Uterine smooth muscle cell (primary cell): Measurements from ENCODE around the gene TBCC. TPM values are rescaled to one million over a fixed set of nuclear protein-coding genes. Genes with fewer than 3 reads are reported as not detected.

Experiments used
- total RNA-seq: library from RNA; depleted of rRNA; stranded (reverse); fragments of >200 nt; gene quantifications from 2 replicates; pipeline ENCODE4 v1.2.3, GENCODE V29; 2014

The TBCC gene, protein sequence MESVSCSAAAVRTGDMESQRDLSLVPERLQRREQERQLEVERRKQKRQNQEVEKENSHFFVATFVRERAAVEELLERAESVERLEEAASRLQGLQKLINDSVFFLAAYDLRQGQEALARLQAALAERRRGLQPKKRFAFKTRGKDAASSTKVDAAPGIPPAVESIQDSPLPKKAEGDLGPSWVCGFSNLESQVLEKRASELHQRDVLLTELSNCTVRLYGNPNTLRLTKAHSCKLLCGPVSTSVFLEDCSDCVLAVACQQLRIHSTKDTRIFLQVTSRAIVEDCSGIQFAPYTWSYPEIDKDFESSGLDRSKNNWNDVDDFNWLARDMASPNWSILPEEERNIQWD
- total RNA-seq = 36.1 and 45.9 TPM in 2 replicates

DNA sequence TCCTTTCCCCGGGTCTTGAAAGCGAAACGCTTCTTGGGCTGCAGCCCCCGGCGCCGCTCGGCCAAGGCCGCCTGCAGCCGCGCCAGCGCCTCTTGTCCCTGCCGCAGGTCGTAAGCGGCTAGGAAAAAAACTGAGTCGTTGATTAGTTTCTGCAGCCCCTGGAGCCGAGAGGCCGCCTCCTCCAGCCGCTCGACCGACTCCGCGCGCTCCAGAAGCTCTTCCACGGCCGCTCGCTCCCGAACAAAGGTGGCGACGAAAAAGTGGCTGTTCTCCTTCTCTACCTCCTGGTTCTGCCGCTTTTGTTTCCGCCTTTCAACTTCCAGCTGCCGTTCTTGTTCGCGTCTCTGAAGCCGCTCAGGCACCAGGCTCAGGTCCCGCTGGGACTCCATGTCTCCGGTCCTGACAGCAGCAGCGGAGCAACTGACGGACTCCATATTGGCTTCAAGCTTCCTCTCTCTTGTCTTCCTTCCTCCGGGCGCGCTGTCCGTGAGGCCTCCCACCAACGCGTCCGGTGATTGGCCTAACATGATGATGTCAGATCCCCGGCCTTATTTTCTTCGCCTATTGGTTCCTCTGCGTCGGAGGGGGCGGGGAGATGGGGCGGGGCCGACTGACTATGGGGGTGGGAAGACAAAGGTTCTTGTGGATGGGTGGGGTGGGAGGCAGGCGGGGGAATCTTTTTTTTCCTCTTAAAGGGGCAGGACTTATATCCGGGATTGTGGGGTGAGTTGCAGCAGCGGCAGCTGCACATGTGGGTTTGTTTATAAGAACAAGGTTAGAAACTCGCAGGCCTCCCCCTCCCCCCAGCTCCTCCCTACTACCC, at the start of gene TBCC:
TBCC (minus strand) TSS at position 464 of the 823 bp plus-strand sequence; CDS start at position 434, 30 bp downstream.

DNA sequence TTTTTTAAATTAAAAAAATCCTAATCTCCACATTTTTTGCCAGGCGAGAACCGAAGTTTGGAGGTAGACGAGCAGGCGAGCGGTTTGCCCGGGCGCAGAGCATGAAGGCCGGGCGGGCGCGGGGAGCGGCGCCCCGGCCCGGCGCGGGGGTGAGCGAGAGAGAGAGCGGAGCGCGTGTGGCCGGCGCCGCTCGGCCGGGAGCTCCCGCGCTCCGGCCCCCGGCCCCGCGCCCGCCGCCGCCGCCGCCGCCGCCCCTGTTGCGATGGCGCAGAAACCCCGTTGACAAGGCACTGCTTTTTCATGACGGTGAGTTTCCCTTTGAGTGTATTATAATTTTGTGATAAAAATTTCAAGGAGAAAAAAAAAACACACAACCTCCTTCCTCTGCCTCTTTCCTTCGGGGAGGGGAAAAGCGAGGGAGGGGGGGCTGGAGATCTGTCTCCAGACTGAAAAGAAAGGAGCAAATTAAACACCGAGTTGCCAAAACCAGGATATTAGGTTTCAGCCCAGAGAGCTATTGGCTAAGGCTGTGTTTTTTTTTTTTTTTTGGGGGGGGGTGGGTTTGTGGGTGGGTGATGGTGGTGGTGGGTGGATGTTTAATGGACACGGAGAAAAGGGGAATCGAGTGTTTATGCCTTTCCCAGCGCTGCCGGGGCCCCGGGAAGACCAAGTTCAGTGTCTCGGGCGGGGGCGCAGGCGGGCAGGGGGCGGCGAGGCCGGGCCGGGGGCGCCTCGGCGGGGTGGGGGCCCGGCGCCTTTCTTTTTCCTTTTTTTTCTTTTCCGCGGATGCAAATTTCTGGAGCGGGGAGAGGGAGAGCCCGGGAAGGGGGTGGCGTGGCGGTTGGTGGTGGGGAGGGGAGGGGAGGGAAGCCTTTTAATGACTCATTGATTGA, 36.1 kb upstream of the TBCC start, which contains the start of gene BICRAL:
BICRAL (plus strand) TSS at position 257 of the 893 bp plus-strand sequence. CDS start 39,971 bp downstream, outside the sequence.

DNA sequence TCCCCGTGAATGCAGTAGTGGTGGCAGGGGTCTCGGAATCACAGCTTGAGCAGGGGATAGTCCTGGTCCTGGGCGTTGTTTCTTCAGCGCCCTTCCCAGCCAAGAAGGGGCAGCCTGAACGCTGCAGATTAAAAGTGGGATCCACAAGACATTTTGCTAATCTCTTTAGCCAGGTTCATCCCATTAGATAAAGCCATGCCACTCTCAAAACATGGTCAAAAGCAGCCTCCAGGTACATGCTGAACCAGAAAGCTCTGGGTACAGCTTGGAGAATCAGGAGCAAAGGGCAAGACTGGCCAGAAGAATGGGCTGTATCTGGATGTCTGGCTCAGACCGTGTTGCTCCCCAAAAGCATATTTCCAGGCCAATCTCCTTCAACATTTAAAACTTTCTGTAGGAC, 23.4 kb downstream of the TBCC start, which contains the start of gene PRPH2:
PRPH2 (minus strand) TSS at position 101 of the 400 bp plus-strand sequence. CDS start 263 bp downstream, outside the sequence.

Other genes with a start within 250 kb of the TBCC start
- gene UBR2, start 182.1 kb downstream of the TBCC start, total RNA-seq = 31.1 and 38.6 TPM in 2 replicates
- gene PRPH2, start 23.5 kb downstream of the TBCC start, total RNA-seq = 1.7 and 1.8 TPM in 2 replicates
- 3.9 and 4.6 TPM in 2 replicates for gene BICRAL, start 35.9 kb upstream of the TBCC start, total RNA-seq
- gene RPL7L1, start 133.5 kb upstream of the TBCC start, total RNA-seq = 116 and 145 TPM in 2 replicates
- gene PTCRA, start 169.9 kb upstream of the TBCC start, total RNA-seq = not detected in 2 replicates
- 19.0 and 36.5 TPM in 2 replicates for gene CNPY3, start 183.4 kb upstream of the TBCC start, total RNA-seq
- gene GNMT, start 214.7 kb upstream of the TBCC start, total RNA-seq = 0.25 TPM in 1 of 2 replicates, not detected in the other
- 24.9 and 68.6 TPM in 2 replicates for gene PEX6, start 233.1 kb upstream of the TBCC start, total RNA-seq
- gene PPP2R5D, start 238.5 kb upstream of the TBCC start, total RNA-seq = 23.7 and 40.4 TPM in 2 replicates